ENCODE measurements around the gene MAB21L4. TPM values are rescaled to one million over a fixed set of nuclear protein-coding genes. Genes with fewer than 3 reads are reported as not detected.
A peak's percentile ranks its signal among the peaks of the same experiment; 100 is the strongest.

Gene MAB21L4
- total RNA-seq, 1 donor from 2014 or later = not detected

- Mint-ChIP-seq H3K27me3 (ENCODE audit: unreplicated experiment) (peaks cover 31% of the 10 kb centered on the region), H3K27ac (ENCODE audit: unreplicated experiment) (no peak overlapping the region), H3K4me1 (ENCODE audit: unreplicated experiment) (no peaks in the 10 kb centered on the region), H3K4me3 (ENCODE audit: unreplicated experiment) (no peak overlapping the region), H3K9me3 (ENCODE audit: unreplicated experiment) (no peaks in the 10 kb centered on the region), H3K36me3 (ENCODE audit: unreplicated experiment) (no peaks in the 10 kb centered on the region)
- TF ChIP-seq, protein P1, sequence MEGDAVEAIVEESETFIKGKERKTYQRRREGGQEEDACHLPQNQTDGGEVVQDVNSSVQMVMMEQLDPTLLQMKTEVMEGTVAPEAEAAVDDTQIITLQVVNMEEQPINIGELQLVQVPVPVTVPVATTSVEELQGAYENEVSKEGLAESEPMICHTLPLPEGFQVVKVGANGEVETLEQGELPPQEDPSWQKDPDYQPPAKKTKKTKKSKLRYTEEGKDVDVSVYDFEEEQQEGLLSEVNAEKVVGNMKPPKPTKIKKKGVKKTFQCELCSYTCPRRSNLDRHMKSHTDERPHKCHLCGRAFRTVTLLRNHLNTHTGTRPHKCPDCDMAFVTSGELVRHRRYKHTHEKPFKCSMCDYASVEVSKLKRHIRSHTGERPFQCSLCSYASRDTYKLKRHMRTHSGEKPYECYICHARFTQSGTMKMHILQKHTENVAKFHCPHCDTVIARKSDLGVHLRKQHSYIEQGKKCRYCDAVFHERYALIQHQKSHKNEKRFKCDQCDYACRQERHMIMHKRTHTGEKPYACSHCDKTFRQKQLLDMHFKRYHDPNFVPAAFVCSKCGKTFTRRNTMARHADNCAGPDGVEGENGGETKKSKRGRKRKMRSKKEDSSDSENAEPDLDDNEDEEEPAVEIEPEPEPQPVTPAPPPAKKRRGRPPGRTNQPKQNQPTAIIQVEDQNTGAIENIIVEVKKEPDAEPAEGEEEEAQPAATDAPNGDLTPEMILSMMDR (IDR thresholded peaks at IDR 0.05) = peak; percentile 70
- peak; percentile 87 for DNase-seq (ENCODE audit: extremely low spot score, unreplicated experiment)
Measured at GRCh38 chr2:240840435-240841060, 55.4 kb downstream of the MAB21L4 start.

- Mint-ChIP-seq H3K4me1 (ENCODE audit: unreplicated experiment) (no peaks in the 10 kb centered on the region), H3K9me3 (ENCODE audit: unreplicated experiment) (no peaks in the 10 kb centered on the region), H3K27me3 (ENCODE audit: unreplicated experiment) (peaks cover 26% of the 10 kb centered on the region), H3K27ac (ENCODE audit: unreplicated experiment) (no peak overlapping the region), H3K4me3 (ENCODE audit: unreplicated experiment) (no peak overlapping the region), H3K36me3 (ENCODE audit: unreplicated experiment) (no peaks in the 10 kb centered on the region)
- DNase-seq (ENCODE audit: extremely low spot score, unreplicated experiment) = no peak
- TF ChIP-seq, protein P1 (IDR thresholded peaks at IDR 0.05) = no peak
Measured at GRCh38 chr2:240839152-240840143, 56.5 kb downstream of the MAB21L4 start.

DNA sequence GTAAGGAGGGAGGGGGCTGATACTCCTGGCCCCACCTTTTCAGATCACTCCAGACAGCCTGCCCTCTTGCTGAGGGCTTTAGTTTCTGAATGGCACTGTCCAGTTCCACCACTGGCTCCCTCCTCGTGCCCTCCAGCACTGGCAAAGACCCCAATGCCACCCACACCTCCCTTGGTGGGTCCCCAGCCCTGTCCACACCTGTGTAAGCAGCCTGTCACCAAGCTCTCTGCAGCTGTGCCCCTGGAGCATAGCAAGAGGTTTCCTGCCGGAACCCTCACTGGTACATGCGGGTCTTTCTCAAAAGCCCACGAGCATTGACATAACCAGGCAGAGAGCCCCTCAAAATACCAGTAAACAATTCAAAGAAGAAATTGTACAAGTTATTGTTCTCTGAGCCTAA is 58.3 kb downstream of the MAB21L4 start:
- Mint-ChIP-seq H3K27ac (ENCODE audit: unreplicated experiment) (no peak overlapping the region), H3K9me3 (ENCODE audit: unreplicated experiment) (no peaks in the 10 kb centered on the region), H3K36me3 (ENCODE audit: unreplicated experiment) (no peaks in the 10 kb centered on the region), H3K27me3 (ENCODE audit: unreplicated experiment) (peaks cover 18% of the 10 kb centered on the region), H3K4me1 (ENCODE audit: unreplicated experiment) (no peaks in the 10 kb centered on the region), H3K4me3 (ENCODE audit: unreplicated experiment) (no peak overlapping the region)
- TF ChIP-seq, protein P1 (IDR thresholded peaks at IDR 0.05) = no peak
- DNase-seq (ENCODE audit: extremely low spot score, unreplicated experiment) = no peak

DNA sequence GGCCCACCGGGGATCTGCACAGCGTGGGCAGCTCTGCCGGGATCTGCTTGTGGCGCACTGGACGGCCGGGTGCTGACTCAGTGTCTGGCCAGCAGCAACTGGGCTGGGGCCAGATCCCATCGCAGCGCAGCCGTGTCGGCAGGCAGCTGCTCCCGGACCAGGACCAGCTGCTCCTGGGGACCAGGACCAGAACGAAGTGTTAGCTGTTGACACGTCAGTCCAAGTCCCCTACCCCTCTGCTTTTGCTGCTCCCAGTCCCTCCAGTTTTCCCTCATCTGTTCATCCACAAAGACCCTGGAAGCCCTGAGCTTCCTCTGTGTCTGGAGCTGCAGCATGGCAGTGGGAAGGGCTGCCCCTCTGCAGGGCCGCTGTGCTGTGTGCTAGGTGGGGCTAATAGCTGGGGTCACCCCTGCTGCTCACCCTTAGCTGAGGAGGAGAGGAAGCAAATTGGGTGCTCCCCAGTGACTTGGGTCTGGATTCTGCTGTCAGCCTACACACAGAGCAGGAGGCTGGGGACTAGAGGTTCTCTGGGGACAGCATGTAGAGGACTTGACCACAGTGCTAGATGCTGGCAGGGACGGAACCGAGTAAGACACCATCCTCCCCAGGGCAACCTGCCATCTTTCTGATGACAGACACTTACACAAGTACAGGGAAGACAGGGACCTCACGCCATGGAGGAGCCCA is 59.0 kb downstream of the MAB21L4 start:
- H3K27ac Mint-ChIP-seq (ENCODE audit: unreplicated experiment) = no peak overlapping the region

More for the DNA sequence above, 59.0 kb downstream of the MAB21L4 start:
- DNase-seq (ENCODE audit: extremely low spot score, unreplicated experiment) = no peak
- Mint-ChIP-seq H3K27me3 (ENCODE audit: unreplicated experiment) (peaks cover 16% of the 10 kb centered on the region), H3K4me1 (ENCODE audit: unreplicated experiment) (peaks cover under 1% of the 10 kb centered on the region), H3K9me3 (ENCODE audit: unreplicated experiment) (no peaks in the 10 kb centered on the region), H3K36me3 (ENCODE audit: unreplicated experiment) (no peaks in the 10 kb centered on the region), H3K4me3 (ENCODE audit: unreplicated experiment) (no peak overlapping the region)
- TF ChIP-seq, protein P1 (IDR thresholded peaks at IDR 0.05) = no peak

Other genes starting within 250 kb of the MAB21L4 start
- not detected in 2 replicates for gene AQP12B, start 213.3 kb downstream of the MAB21L4 start, total RNA-seq
- gene AQP12A, start 204.3 kb downstream of the MAB21L4 start, total RNA-seq = not detected in 2 replicates
- gene KIF1A, start 75.9 kb downstream of the MAB21L4 start, total RNA-seq = 4.3 and 5.6 TPM in 2 replicates
- not detected in 2 replicates for gene AGXT, start 27.3 kb downstream of the MAB21L4 start, total RNA-seq
- gene CROCC2, start 10.2 kb upstream of the MAB21L4 start, total RNA-seq = not detected in 2 replicates
- 17.6 and 19.4 TPM in 2 replicates for gene SNED1, start 102.5 kb upstream of the MAB21L4 start, total RNA-seq
- 32.4 and 36.8 TPM in 2 replicates for gene MTERF4, start 206.1 kb upstream of the MAB21L4 start, total RNA-seq

Data from osteocyte (in vitro differentiated cells).